ENCODE results near the gene DTYMK.

The DTYMK gene

GRCh38 chr2:241678784-241679540, 7.7 kb downstream of the DTYMK start:
- Histone ChIP-seq H3K4me2 (ENCODE audit: low read length) (no peak overlapping the region), H3K36me3 (ENCODE audit: insufficient read depth, low read length) (peaks cover 70% of the 10 kb centered on the region), H3K4me1 (ENCODE audit: control insufficient read depth, insufficient read depth, low read length) (peaks cover 36% of the 10 kb centered on the region), H3K9ac (ENCODE audit: low read depth, low read length) (no peak overlapping the region), H3K4me3 (ENCODE audit: low read length) (no peak overlapping the region), H3K9me3 (replicated peaks; ENCODE audit: low read length) (no peaks in the 10 kb centered on the region), H3K27me3 (ENCODE audit: control insufficient read depth, insufficient read depth, low read length) (no peaks in the 10 kb centered on the region)

DNA sequence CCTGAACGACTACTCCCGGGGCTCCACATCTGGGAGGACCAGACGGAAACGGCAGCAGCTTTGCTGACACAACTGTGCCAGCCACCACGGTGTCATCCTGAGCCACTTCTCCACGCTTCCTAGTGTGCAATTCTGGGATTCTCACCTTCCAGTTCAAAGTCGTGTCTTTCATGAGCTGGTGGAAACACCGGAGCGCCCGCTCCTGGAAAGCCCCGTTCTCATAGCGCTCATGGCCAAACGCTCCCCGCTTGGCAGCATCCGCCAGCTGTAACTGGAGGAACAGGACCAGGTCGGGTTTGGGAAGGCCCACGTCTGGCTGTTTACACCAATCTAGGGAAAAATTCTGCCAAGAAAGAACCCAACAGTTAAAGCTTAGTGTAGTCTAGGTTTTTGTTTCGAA, 8.3 kb downstream of the DTYMK start:
- Histone ChIP-seq H3K36me3 (ENCODE audit: insufficient read depth, low read length) (peaks cover 69% of the 10 kb centered on the region), H3K4me1 (ENCODE audit: control insufficient read depth, insufficient read depth, low read length) (peaks cover 42% of the 10 kb centered on the region), H3K9ac (ENCODE audit: low read depth, low read length) (no peak overlapping the region), H3K27me3 (ENCODE audit: control insufficient read depth, insufficient read depth, low read length) (no peaks in the 10 kb centered on the region), H3K9me3 (replicated peaks; ENCODE audit: low read length) (no peaks in the 10 kb centered on the region), H3K4me2 (ENCODE audit: low read length) (no peak overlapping the region), H3K4me3 (ENCODE audit: low read length) (no peak overlapping the region)

DNA sequence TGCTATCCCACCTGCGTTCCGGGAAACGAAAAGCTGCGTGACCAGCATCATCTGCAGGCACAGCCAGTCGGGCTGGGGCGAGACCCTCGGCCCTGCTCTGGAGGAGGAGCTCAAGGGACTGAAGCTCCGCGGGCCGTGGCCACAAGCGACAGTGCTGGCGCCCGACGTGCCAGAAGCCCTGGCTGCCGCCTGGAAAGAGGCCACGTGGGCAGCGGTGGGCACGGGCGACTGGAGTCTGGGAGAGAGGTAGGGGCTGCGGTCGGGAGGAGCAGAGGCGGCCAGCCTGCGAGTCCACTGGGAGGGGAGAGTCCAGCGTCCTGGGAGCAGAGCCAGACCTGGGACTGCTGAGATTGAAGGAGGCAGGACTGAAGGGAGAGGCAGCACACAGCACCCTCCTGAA, 9.2 kb downstream of the DTYMK start:
- Histone ChIP-seq H3K9me3 (replicated peaks; ENCODE audit: low read length) (no peaks in the 10 kb centered on the region), H3K4me3 (ENCODE audit: low read length) (no peak overlapping the region), H3K36me3 (ENCODE audit: insufficient read depth, low read length) (peaks cover 69% of the 10 kb centered on the region), H3K9ac (ENCODE audit: low read depth, low read length) (no peak overlapping the region), H3K27me3 (ENCODE audit: control insufficient read depth, insufficient read depth, low read length) (no peaks in the 10 kb centered on the region), H3K4me1 (ENCODE audit: control insufficient read depth, insufficient read depth, low read length) (peaks cover 42% of the 10 kb centered on the region), H3K4me2 (ENCODE audit: low read length) (no peak overlapping the region)

- peaks cover 70% of the 10 kb centered on the region for H3K36me3 ChIP-seq (ENCODE audit: insufficient read depth, low read length)
- H3K27me3 ChIP-seq (ENCODE audit: control insufficient read depth, insufficient read depth, low read length), result no peaks in the 10 kb centered on the region
- no peak overlapping the region for H3K9ac ChIP-seq (ENCODE audit: low read depth, low read length)
- no peak overlapping the region for H3K4me3 ChIP-seq (ENCODE audit: low read length)
- H3K4me1 ChIP-seq (ENCODE audit: control insufficient read depth, insufficient read depth, low read length), result peaks cover 35% of the 10 kb centered on the region
- no peak overlapping the region for H3K4me2 ChIP-seq (ENCODE audit: low read length)
- no peaks in the 10 kb centered on the region for H3K9me3 ChIP-seq (replicated peaks; ENCODE audit: low read length)
These were observed 9.9 kb downstream of the DTYMK start for GRCh38 chr2:241676665-241677064.

- Histone ChIP-seq H3K4me1 (ENCODE audit: control insufficient read depth, insufficient read depth, low read length) (peaks cover 27% of the 10 kb centered on the region), H3K36me3 (ENCODE audit: insufficient read depth, low read length) (peaks cover 78% of the 10 kb centered on the region), H3K9ac (ENCODE audit: low read depth, low read length) (no peak overlapping the region)
These were observed 10.7 kb downstream of the DTYMK start for GRCh38 chr2:241675885-241676284.

DNA sequence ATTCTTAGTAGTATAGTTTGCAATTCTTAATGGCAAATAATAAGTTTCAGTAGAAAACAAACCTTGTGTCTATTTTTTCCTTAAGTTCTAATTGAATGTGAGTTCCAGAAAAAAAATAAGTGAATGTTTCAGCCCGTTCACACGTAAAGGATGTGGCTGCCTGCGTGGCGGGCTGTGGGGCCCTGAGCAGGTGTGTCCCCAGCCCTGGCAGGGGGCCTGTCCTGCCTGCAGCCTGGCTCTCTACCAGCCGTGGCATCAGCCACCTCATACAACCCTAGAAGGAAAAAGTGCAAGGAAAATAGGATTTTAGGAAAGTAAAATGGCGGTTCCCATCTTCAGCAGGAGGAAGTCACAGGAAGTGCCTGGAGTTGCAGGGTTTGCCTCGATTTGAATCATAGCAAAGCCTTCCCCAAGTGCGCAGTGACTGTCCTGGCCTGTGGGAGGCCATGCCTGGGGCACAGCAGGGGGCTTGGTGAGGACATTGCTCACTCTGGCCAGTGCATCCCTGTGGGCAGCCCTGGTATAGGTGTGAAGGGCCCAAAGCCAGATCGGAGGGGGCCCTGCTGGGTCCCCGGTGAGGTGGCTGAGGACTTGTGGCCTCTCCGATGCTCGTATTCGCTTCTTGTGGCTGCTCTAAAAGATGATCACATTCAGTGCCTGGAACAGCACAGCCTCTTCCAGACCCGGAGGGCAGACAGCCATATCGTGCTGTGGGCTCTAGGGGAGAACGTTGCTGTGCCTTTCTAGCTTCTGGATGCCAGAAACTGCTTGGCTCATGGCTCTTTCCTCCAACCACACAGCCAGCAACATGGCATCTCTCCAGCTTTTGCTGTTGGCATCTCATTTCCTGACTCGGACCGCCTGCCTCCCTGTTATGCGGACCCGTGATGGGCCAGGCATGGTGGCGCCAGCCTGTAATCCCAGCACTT, 12.6 kb downstream of the DTYMK start:
- H3K4me1 ChIP-seq (ENCODE audit: control insufficient read depth, insufficient read depth, low read length), result peaks cover 17% of the 10 kb centered on the region

More at GRCh38 chr2:241675885-241676284, 10.7 kb downstream of the DTYMK start:
- no peaks in the 10 kb centered on the region for H3K9me3 ChIP-seq (replicated peaks; ENCODE audit: low read length)
- no peak overlapping the region for H3K4me3 ChIP-seq (ENCODE audit: low read length)
- no peak overlapping the region for H3K4me2 ChIP-seq (ENCODE audit: low read length)
- H3K27me3 ChIP-seq (ENCODE audit: control insufficient read depth, insufficient read depth, low read length), result no peaks in the 10 kb centered on the region

GRCh38 chr2:241673189-241673663, 13.4 kb downstream of the DTYMK start:
- Histone ChIP-seq H3K9ac (ENCODE audit: low read depth, low read length) (no peak overlapping the region), H3K4me2 (ENCODE audit: low read length) (no peak overlapping the region), H3K36me3 (ENCODE audit: insufficient read depth, low read length) (peaks cover 82% of the 10 kb centered on the region), H3K27me3 (ENCODE audit: control insufficient read depth, insufficient read depth, low read length) (no peaks in the 10 kb centered on the region), H3K4me3 (ENCODE audit: low read length) (no peak overlapping the region), H3K4me1 (ENCODE audit: control insufficient read depth, insufficient read depth, low read length) (peaks cover 17% of the 10 kb centered on the region), H3K9me3 (replicated peaks; ENCODE audit: low read length) (no peaks in the 10 kb centered on the region)

More for the DNA sequence above, 12.6 kb downstream of the DTYMK start:
- H3K4me3 ChIP-seq (ENCODE audit: low read length), result no peak overlapping the region
- H3K36me3 ChIP-seq (ENCODE audit: insufficient read depth, low read length), result peaks cover 82% of the 10 kb centered on the region
- peak overlapping the region; percentile 23 for H3K9ac ChIP-seq (ENCODE audit: low read depth, low read length)
- H3K27me3 ChIP-seq (ENCODE audit: control insufficient read depth, insufficient read depth, low read length), result no peaks in the 10 kb centered on the region
- peak overlapping the region; percentile 31 for H3K4me2 ChIP-seq (ENCODE audit: low read length)
- H3K9me3 ChIP-seq (replicated peaks; ENCODE audit: low read length), result no peaks in the 10 kb centered on the region

DNA sequence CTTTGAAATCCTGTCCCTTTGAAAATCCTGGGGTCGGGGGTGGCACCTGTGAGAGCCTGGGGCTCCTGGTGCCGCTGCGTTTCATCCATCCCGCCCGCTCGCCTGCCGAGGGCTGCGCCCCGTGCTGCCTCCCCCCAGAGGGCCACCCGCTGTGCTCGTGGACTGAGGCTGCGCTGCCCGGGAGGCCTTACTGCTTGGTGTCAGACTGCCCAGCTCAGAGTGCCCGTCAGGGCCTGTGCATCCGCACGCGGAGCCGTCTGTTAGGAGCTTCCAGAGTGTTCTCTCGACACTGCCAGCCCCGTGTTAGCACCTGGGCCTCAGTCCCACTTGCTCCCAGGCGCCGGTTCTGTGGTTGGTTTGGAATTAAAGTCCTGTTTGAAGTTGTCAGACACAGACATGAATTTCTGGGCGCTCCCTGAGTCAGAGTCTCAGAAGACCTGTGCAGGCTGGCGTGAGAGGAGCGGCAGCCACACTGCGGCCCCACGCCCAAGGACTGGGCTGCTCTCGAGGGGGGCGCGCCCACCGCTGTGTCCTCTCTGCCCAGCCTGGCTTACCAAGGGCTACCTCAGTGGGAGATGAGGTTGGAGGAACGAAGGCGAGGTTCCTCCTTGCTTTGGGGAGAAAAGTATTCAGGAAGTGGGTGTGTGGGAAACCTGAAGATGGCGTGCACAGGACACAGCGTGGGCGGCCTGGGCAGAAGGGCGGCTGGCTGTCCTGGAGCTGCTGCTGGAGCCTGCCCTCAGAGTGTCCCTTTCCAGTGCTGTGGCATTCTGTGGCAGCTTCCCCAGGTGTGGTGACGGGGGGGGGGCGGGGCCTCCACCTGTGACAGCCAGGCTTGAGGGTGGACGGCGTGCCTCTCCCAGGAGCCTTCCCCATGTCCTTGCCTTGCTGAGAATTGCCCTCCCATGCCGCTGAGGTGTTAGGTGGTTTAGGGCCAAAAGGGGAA, 14.1 kb downstream of the DTYMK start:
- no peak overlapping the region for H3K9ac ChIP-seq (ENCODE audit: low read depth, low read length)
- H3K27me3 ChIP-seq (ENCODE audit: control insufficient read depth, insufficient read depth, low read length), result no peaks in the 10 kb centered on the region
- H3K4me2 ChIP-seq (ENCODE audit: low read length), result no peak overlapping the region
- no peak overlapping the region for H3K4me3 ChIP-seq (ENCODE audit: low read length)
- peaks cover 17% of the 10 kb centered on the region for H3K4me1 ChIP-seq (ENCODE audit: control insufficient read depth, insufficient read depth, low read length)
- peaks cover 83% of the 10 kb centered on the region for H3K36me3 ChIP-seq (ENCODE audit: insufficient read depth, low read length)
- H3K9me3 ChIP-seq (replicated peaks; ENCODE audit: low read length), result no peaks in the 10 kb centered on the region

GRCh38 chr2:241671457-241672240, 15.0 kb downstream of the DTYMK start:
- no peaks in the 10 kb centered on the region for H3K27me3 ChIP-seq (ENCODE audit: control insufficient read depth, insufficient read depth, low read length)
- no peak overlapping the region for H3K9ac ChIP-seq (ENCODE audit: low read depth, low read length)
- no peaks in the 10 kb centered on the region for H3K9me3 ChIP-seq (replicated peaks; ENCODE audit: low read length)
- peaks cover 17% of the 10 kb centered on the region for H3K4me1 ChIP-seq (ENCODE audit: control insufficient read depth, insufficient read depth, low read length)
- H3K36me3 ChIP-seq (ENCODE audit: insufficient read depth, low read length), result peaks cover 75% of the 10 kb centered on the region
- no peak overlapping the region for H3K4me3 ChIP-seq (ENCODE audit: low read length)
- H3K4me2 ChIP-seq (ENCODE audit: low read length), result no peak overlapping the region

DNA sequence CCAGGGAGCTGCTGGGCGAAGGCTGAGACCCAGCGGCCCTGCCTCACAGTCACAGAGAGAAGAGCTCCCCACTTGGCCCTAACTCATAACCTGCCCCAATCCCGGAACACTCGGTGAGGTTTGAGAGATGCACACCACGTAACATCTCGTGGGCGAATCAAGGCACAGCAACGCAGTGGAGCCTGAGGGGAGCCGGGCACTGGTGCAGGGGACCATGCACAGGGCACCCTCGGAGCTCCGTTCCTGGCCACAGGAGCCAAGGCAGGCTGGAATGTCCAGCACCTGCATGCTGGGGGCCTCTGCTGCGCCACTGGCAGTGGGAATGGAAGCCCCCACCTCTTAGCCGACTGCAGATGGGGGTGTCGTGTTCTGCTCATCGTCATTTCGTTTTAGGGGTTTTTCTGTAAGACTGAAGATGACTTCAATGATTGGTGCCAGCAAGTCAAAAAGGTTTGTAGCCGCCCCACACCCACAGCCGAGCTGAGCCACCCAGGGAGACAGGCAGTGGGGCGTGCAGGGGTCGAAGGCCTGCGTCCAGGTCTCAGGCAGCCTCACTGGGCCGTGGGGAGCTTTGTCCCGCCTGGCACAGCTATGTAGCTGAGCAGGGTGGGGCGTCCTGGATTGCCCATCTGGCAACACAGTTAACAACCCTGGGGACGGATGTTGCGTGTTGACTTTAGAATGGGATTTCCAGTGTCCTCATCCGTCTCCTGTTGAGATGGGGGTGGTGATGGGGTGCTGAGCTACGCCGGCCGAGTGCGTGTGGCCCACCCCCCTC, 16.1 kb downstream of the DTYMK start:
- Histone ChIP-seq H3K4me3 (ENCODE audit: low read length) (no peak overlapping the region), H3K4me1 (ENCODE audit: control insufficient read depth, insufficient read depth, low read length) (peaks cover 28% of the 10 kb centered on the region), H3K4me2 (ENCODE audit: low read length) (no peak overlapping the region), H3K27me3 (ENCODE audit: control insufficient read depth, insufficient read depth, low read length) (no peaks in the 10 kb centered on the region), H3K9ac (ENCODE audit: low read depth, low read length) (no peak overlapping the region), H3K36me3 (ENCODE audit: insufficient read depth, low read length) (peaks cover 64% of the 10 kb centered on the region), H3K9me3 (replicated peaks; ENCODE audit: low read length) (no peaks in the 10 kb centered on the region)
